Spleen (tissue), 11 donors: ENCODE measurements around the gene CLEC4M. TPM values are rescaled to one million over a fixed set of nuclear protein-coding genes. Genes with fewer than 3 reads are reported as not detected.

Experiments used
- DNase-seq: peaks from one replicate; pipeline ENCODE4 v3.0.0-alpha.2; 2020
- H3K27ac ChIP-seq, 8 donors: fragments of 200-600 bp; sonication (generic) in 7 of 8; 1 replicate in 4 of 8; 2 replicates in 4 of 8; pipeline versions ENCODE4 v1.5.0 to v1.8.0; 2016 to 2021; ENCODE audit warnings: inconsistent platforms in 4 of 8, mild to moderate bottlenecking in 4 of 8, moderate library complexity in 1 of 8
- H3K27me3 ChIP-seq, 7 donors: fragments of 200-600 bp; sonication (generic) in 6 of 7; replicated peaks in 1 of 7; 1 replicate in 4 of 7; 2 replicates in 3 of 7; pipeline versions ENCODE4 v1.5.0 to v1.8.0; 2016 to 2021; ENCODE audit warnings: inconsistent platforms in 3 of 7, mild to moderate bottlenecking in 1 of 7
- H3K36me3 ChIP-seq, 6 donors: fragments of 200-600 bp; sonication (generic) in 5 of 6; 1 replicate in 4 of 6; 2 replicates in 2 of 6; pipeline versions ENCODE4 v1.5.0 to v1.8.0; 2016 to 2021; ENCODE audit warnings: inconsistent platforms in 2 of 6
- H3K4me1 ChIP-seq, 6 donors: fragments of 200-600 bp; sonication (generic) in 5 of 6; 1 replicate in 3 of 6; 2 replicates in 3 of 6; pipeline versions ENCODE4 v1.5.0 to v1.8.0; 2016 to 2021; ENCODE audit warnings: inconsistent platforms in 3 of 6
- H3K4me3 ChIP-seq, 8 donors: fragments of 200-600 bp; sonication (generic) in 7 of 8; 1 replicate in 4 of 8; 2 replicates in 4 of 8; pipeline versions ENCODE4 v1.5.0 to v1.8.0; 2016 to 2021; ENCODE audit warnings: inconsistent platforms in 4 of 8, mild to moderate bottlenecking in 4 of 8, moderate library complexity in 2 of 8
- H3K9me3 ChIP-seq, 8 donors: fragments of 200-600 bp; sonication (generic) in 7 of 8; 1 replicate in 4 of 8; 2 replicates in 4 of 8; pipeline versions ENCODE4 v1.5.0 to v1.8.0; 2016 to 2021; ENCODE audit warnings: inconsistent platforms in 4 of 8
- CTCF ChIP-seq, 11 experiments: fragments of 200-600 bp in 7 of 11; fragments of 450-650 bp in 4 of 11; sonication (generic) in 4 of 11; IDR thresholded peaks in 8 of 11; conservative IDR thresholded peaks in 3 of 11; 1 replicate in 7 of 11; 2 replicates in 4 of 11; pipeline versions ENCODE4 v1.4.0 to v1.8.0; 2016 to 2021; ENCODE audit warnings: antibody characterized with exemption in 11 of 11, inconsistent platforms in 4 of 11, mild to moderate bottlenecking in 1 of 11
- POLR2A ChIP-seq, 3 donors: fragments of 450-650 bp; IDR thresholded peaks; one replicate each; pipeline ENCODE4 v1.5.1; 2017; ENCODE audit warnings: antibody characterized with exemption in 3 of 3, mild to moderate bottlenecking in 1 of 3
- POLR2AphosphoS5 ChIP-seq, 3 donors: sonication (generic); formaldehyde crosslinking; IDR thresholded peaks; one replicate each; pipeline ENCODE4 v1.5.1; 2017; ENCODE audit warnings: antibody characterized with exemption in 3 of 3
- WGBS, 5 donors: extraction: QIAGEN DNeasy Blood & Tissue Kit in 3 of 5; methylation state at CpG; one replicate each; pipeline versions ENCODE4 v1.1.5 to v1.1.7; 2013 to 2018; 5-methylcytosine and 5-hydroxymethylcytosine counted together
- intact Hi-C: fragments of 100-400 bp; cut with DNase I; formaldehyde crosslinking; loops from one replicate; pipeline ENCODE4 v1.15.0; 2023; ENCODE audit warnings: low total_unique reads
- polyA plus RNA-seq, 3 donors: library from polyadenylated mRNA; stranded (reverse); fragments of 200-250 nt; gene quantifications; one replicate each; pipeline ENCODE4 v1.2.1, GENCODE V29; 2013
- total RNA-seq, 7 donors: library from RNA; depleted of rRNA in 3 of 7; stranded (reverse); fragments of >200 nt in 3 of 7; fragmentation: NEBNext Ultra II Directional in 4 of 7; extraction: Animal tissue kit (Norgen Biotek cat#: 25700) in 4 of 7; gene quantifications; one replicate each; pipeline versions ENCODE4 v1.1.0 to v1.2.1, GENCODE V29; 2016 to 2021
- donor health status: healthy with polysubstance abuse.
- donor health status: DM: no; HTN: no; CAD: no; lungs with moderate emphysema.
- donor health status: DM: no; HTN: no; CAD: no.
- donor health status: Bipolar disorder and iron deficiency.
- donor health status: healthy.
- donor health status: DM: no; HTN: no; CAD: no.
- donor health status: DM: yes; HTN: yes; CAD: no.

CLEC4M gene
- total and polyA plus RNA-seq, 10 donors, result 0.12 to 3.3 (median 0.57) TPM; not detected in 6

DNA sequence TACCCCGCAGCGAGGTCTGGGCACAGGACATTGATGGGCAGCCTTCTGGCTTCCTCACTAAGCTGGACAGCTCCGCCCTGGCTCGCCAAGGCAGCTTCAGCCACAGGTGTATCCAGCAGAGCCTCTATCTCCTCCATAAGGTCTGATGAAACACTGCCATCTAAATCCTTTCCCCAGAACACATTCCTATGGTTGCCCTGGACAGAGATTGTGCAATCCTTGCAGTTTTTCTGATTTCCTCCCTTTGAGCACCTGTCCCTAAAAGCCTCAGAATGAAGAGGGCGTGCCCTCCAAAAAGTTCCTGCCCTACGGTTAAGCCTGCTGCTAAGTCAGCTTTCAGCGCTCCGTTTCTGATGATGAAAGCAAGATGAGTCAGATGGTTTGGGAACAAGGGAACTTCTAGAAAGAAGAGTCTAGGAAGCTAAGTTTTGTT is 21.0 kb downstream of the CLEC4M start:
- intact Hi-C loops, result no loop called here
- Histone ChIP-seq H3K4me1 (peaks cover under 1 to 34% (median 23%) of the 10 kb centered on the region in 6 donors), H3K9me3 (peaks cover 0 to 11% (median 4%) of the 10 kb centered on the region in 8 donors), H3K27me3 (peaks cover 2 to 67% (median 18%) of the 10 kb centered on the region in 7 donors), H3K4me3 (no peak overlapping the region), H3K27ac (no peak overlapping the region), H3K36me3 (no peaks in the 10 kb centered on the region)
- DNase-seq, result peak; percentile 62
- whole genome bisulfite sequencing, 5 donors, result 28 to 40% (median 32%) methylated on average over 8 of the region's 8 CpGs
- TF ChIP-seq POLR2AphosphoS5 (IDR thresholded peaks at IDR 0.05) (no peak), POLR2A (IDR thresholded peaks at IDR 0.05) (no peak), CTCF (IDR thresholded peaks at IDR 0.05 in 8 of 11, conservative IDR thresholded peaks at IDR 0.05 in 3 of 11) (no peak)

DNA sequence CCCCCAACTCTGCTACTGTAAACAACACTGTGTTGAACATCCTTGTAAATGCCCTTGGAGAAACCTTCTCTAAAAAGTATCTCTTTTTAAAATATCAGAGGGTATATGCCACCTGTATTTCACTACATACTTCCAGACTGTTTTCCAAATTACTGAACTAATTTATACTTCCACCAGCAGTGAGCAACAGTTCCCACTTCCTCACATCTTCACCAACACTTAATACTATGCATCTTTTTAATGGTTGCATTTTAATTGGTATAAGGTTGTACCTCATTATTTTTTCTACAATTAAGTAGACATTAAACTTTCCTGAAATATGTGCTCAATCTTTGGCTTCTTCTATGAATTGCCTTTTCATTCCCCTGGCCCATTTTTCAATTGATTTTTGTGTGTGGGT is 21.8 kb downstream of the CLEC4M start:
- no peak overlapping the region for H3K4me3 ChIP-seq
- H3K9me3 ChIP-seq, result peaks cover 0 to 11% (median 4%) of the 10 kb centered on the region in 8 donors
- DNase-seq, result no peak
- no peaks in the 10 kb centered on the region for H3K36me3 ChIP-seq
- TF ChIP-seq POLR2AphosphoS5 (IDR thresholded peaks at IDR 0.05) (no peak), POLR2A (IDR thresholded peaks at IDR 0.05) (no peak), CTCF (IDR thresholded peaks at IDR 0.05 in 8 of 11, conservative IDR thresholded peaks at IDR 0.05 in 3 of 11) (no peak)
- H3K27ac ChIP-seq, result no peak overlapping the region
- peaks cover 4 to 40% (median 31%) of the 10 kb centered on the region in 6 donors for H3K4me1 ChIP-seq
- peaks cover 8 to 75% (median 24%) of the 10 kb centered on the region in 7 donors for H3K27me3 ChIP-seq
- intact Hi-C loops, result no loop called here

- Histone ChIP-seq H3K9me3 (peaks cover 0 to 11% (median 4%) of the 10 kb centered on the region in 8 donors), H3K4me3 (peak overlapping the region in 2 of 8 donors; percentile 31 to 60), H3K4me1 (peaks cover 4 to 40% (median 31%) of the 10 kb centered on the region in 6 donors), H3K27me3 (peaks cover 8 to 73% (median 31%) of the 10 kb centered on the region in 7 donors), H3K36me3 (no peaks in the 10 kb centered on the region), H3K27ac (peak overlapping the region in 1 of 8 donors; percentile 9)
- whole genome bisulfite sequencing, 5 donors, result 18 to 31% (median 27%) methylated on average over 8 to 10 of the region's 10 CpGs
- TF ChIP-seq POLR2A (IDR thresholded peaks at IDR 0.05) (no peak), POLR2AphosphoS5 (IDR thresholded peaks at IDR 0.05) (peak in 1 of 3 donors; percentile 37), CTCF (IDR thresholded peaks at IDR 0.05 in 8 of 11, conservative IDR thresholded peaks at IDR 0.05 in 3 of 11) (no peak)
- peak; percentile 59 for DNase-seq
- intact Hi-C loops, result no loop called here
Measured at GRCh38 chr19:7787141-7787540, 24.1 kb downstream of the CLEC4M start.

DNA sequence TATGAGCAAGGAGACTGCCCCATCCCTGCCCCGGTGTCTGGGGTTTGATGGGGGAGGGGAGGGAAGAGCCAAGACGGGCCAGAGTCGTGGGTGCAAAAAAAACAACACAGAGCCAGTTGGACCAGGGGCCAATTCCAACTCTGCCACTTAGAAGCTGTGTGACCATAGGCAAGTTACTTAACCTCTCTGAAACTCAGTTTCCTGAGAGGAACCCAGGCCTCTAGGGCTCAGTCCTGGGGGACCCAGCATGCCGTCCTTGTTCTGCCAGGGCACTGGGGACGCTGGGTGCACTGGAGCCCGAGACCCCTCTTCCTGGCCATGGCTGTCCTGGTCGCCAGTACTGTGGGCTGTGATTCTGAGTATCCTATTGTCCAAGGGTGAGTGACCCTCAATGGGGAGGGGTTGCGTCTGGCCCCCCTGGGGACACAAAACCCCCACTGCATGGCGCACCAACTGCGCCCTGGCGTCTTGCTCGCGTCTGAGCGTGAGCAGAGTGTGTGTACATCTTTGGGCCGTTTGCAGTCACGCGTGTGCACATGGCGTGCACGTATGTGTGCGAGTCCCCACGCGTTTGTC is 24.6 kb downstream of the CLEC4M start:
- H3K27ac ChIP-seq, result peak overlapping the region in 1 of 8 donors; percentile 9
- intact Hi-C loops, result no loop called here
- WGBS, 5 donors, result 14 to 38% (median 23%) methylated on average over 6 to 22 of the region's 22 CpGs

More for the DNA sequence above, 24.6 kb downstream of the CLEC4M start:
- DNase-seq, result no peak
- H3K36me3 ChIP-seq, result no peaks in the 10 kb centered on the region
- TF ChIP-seq POLR2A (IDR thresholded peaks at IDR 0.05) (no peak), POLR2AphosphoS5 (IDR thresholded peaks at IDR 0.05) (no peak), CTCF (IDR thresholded peaks at IDR 0.05 in 8 of 11, conservative IDR thresholded peaks at IDR 0.05 in 3 of 11) (no peak)
- H3K27me3 ChIP-seq, result peaks cover 8 to 68% (median 31%) of the 10 kb centered on the region in 7 donors
- peaks cover 4 to 40% (median 31%) of the 10 kb centered on the region in 6 donors for H3K4me1 ChIP-seq
- H3K9me3 ChIP-seq, result peaks cover 0 to 11% (median 4%) of the 10 kb centered on the region in 8 donors
- H3K4me3 ChIP-seq, result peak overlapping the region in 2 of 8 donors; percentile 31 to 60
